Fibroblast of skin of left quadriceps (primary cell): ENCODE measurements around the gene CEP250.
"Not testable (repeated sequence)": the region's sequence is repeated elsewhere in the genome, so short reads cannot be mapped to it uniquely, and the experiment has no call there.

Experiments used
- DNase-seq, 2 experiments: peaks; one replicate each; pipeline ENCODE4 v3.0.0-alpha.2; 2013; ENCODE audit warnings: low read depth in 2 of 2

The CEP250 gene

GRCh38 chr20:35496481-35496880, 41.1 kb downstream of the CEP250 start:
- DNase-seq = no peak

GRCh38 chr20:35497320-35497719, 41.9 kb downstream of the CEP250 start:
- no peak for DNase-seq

- DNase-seq = no peak
Measured at GRCh38 chr20:35497780-35498189, 42.4 kb downstream of the CEP250 start.

DNA sequence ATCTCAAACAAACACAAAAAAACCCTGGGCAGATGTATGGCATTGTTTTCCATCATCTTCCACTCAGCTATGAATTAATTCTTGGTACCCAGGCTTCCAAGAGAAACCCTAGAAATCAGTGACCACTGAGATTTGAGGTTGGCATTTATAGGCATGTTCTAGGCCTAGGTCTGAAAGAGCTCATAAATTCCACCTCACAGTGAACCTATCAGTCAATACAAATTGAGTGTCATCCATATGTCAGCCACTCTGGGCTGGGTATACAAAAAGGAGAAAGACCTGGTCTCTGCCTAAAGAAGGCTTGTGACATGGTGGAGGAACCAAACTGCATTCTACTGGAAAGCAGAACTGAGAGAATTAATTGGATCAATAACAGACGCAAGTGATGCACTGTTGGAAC, 43.9 kb downstream of the CEP250 start:
- DNase-seq = no peak

GRCh38 chr20:35502352-35502751, 47.0 kb downstream of the CEP250 start:
- DNase-seq = no peak

GRCh38 chr20:35503281-35503680, 47.9 kb downstream of the CEP250 start:
- DNase-seq = no peak

DNA sequence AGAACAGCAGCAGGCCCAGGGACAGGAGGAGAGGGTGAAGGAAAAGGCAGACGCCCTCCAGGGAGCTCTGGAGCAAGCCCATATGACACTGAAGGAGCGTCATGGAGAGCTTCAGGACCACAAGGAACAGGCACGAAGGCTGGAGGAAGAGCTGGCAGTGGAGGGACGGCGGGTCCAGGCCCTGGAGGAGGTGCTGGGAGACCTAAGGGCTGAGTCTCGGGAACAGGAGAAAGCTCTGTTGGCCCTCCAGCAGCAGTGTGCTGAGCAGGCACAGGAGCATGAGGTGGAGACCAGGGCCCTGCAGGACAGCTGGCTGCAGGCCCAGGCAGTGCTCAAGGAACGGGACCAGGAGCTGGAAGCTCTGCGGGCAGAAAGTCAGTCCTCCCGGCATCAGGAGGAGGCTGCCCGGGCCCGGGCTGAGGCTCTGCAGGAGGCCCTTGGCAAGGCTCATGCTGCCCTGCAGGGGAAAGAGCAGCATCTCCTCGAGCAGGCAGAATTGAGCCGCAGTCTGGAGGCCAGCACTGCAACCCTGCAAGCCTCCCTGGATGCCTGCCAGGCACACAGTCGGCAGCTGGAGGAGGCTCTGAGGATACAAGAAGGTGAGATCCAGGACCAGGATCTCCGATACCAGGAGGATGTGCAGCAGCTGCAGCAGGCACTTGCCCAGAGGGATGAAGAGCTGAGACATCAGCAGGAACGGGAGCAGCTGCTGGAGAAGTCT, 48.6 kb downstream of the CEP250 start:
- DNase-seq = no peak

DNA sequence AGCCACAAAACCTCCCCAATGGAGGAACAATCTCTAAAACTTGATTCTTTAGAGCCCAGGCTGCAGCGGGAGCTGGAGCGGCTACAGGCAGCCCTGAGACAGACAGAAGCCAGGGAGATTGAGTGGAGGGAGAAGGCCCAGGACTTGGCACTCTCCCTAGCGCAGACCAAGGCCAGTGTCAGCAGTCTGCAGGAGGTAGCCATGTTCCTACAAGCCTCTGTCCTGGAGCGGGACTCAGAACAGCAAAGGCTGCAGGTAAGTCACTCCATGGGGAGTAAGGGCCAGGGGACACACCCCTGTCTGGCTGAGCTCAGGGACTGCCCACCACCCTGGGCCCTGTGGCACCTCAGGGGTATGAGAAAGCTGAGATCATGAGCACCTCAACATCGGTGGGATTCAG, 49.4 kb downstream of the CEP250 start:
- DNase-seq = no peak

GRCh38 chr20:35506179-35506578, 50.8 kb downstream of the CEP250 start:
- no peak for DNase-seq

- no peak for DNase-seq
Measured at GRCh38 chr20:35506872-35507638, 51.7 kb downstream of the CEP250 start.

DNA sequence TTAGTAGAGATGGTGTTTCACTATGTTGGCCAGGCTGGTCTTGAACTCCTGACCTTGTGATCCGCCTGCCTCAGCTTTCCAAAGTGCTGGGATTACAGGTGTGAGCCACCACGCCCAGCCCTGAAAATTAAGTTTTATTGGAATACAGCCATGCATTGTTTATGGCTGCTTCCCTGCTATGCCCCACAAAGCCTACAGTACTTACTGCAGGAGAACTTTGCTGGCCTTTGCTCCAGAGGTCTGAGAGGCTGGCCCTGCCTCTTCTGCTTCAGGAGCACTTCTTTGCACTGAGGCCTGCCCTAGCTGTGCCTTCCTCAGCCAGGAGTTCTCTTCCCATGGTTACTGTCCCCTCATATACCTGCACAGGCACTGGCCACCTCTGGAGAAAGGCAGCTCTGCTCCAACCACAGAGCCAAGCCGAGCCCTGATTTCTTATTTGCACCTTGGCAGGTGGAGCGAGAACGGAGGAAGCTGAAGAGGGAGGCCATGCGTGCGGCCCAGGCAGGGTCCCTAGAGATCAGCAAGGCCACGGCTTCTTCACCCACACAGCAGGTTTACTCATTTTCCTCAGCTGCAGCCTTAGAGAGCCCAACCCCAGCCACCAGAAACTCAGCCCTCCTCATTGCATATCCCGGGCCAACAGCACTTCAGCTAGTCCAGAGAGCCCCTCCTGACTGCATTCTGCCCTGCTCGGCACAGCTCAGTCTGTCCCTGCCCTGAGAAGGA, 53.3 kb downstream of the CEP250 start:
- DNase-seq = no peak

DNA sequence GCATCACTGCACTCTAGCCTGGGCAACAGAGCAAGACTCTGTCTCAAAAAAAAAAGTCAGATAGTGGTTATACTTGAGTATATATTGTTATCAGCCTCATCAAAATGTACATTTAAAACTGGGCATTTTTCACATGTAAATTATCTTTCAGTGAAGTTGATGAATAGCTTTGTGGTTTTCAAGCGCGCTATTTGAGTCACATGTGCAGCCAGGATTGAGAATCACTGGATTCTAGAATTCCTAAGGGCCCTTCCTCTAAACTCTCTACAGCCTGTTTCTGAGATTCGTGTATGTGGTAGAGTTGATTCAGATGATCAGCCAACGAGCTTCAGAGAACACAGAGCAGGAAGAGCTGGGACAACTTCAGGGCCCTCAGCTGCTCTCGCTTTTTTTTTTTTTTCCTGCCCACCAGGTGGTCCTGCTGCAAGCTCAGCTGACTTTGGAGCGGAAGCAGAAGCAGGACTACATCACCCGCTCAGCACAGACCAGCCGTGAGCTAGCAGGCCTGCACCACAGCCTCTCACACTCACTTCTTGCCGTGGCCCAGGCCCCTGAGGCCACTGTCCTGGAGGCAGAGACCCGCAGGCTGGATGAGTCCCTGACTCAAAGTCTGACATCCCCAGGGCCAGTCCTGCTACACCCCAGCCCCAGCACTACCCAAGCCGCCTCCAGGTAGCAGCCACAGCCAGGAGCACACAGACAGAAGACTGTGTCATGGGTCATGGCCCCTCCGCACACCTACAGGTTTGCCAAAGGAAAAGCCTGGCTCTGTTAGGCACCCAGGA, 55.7 kb downstream of the CEP250 start:
- DNase-seq = peak; percentile 9 to 10

GRCh38 chr20:35511814-35512420, 56.5 kb downstream of the CEP250 start:
- peak; percentile 11 to 15 for DNase-seq

GRCh38 chr20:35514371-35514932, 59.1 kb downstream of the CEP250 start:
- DNase-seq = no peak

- no peak for DNase-seq
Measured at GRCh38 chr20:35515341-35515740, 59.9 kb downstream of the CEP250 start.

DNA sequence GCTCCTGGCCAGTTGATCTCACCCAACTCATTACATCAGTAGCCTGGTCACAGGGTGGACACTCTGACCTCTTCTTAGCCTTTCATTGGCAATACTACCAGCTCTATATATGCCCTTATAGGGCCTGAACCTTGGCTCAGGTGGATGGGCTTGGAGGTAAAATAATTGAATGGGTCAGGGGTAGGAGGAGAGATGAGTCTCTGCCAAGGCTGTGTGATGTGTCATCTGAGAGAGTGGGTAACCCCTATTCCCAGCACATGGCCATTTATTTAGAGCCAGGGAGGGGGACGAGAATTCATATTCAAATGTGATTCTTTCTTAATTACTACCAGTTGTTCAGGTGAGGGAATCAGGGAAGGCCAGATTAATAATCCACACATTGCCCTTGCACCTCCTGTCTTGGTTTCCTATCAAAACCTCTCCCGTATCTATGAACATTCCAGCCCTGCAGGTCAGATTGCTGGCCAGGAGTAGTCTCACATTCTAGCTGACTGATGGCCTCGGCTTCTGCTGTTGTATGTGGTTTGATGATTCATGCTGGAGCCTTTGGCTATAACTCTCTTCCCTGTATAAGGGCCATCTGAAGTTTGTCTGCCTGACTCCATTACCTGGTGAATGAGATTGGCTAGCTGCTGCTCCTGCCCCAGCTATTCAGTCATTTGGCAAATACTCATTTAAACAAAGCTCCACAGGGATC, 60.7 kb downstream of the CEP250 start:
- peak; percentile 36 to 45 for DNase-seq

- DNase-seq = no peak
Measured at GRCh38 chr20:35517125-35517524, 61.7 kb downstream of the CEP250 start.

DNA sequence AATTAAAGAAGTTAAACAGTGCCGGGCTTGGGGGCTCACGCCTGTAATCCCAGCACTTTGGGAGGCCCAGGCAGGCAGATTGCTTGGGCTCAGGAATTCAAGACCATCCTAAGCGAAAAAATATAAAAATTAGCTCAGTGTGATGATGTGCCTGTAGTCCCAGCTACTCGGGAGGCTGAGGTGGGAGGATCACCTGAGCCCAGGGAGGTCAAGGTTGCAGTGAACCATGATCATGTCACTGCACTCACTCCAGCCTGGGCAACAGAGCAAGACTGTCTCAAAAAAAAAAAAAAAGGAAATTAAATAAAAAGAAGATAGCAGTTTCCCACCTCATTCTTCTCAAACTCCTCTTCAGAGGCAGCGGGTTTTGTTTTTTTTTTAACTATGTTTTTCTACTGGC, 62.4 kb downstream of the CEP250 start:
- DNase-seq = not testable (repeated sequence)

- DNase-seq = no peak
Measured at GRCh38 chr20:35518955-35519354, 63.6 kb downstream of the CEP250 start.

DNA sequence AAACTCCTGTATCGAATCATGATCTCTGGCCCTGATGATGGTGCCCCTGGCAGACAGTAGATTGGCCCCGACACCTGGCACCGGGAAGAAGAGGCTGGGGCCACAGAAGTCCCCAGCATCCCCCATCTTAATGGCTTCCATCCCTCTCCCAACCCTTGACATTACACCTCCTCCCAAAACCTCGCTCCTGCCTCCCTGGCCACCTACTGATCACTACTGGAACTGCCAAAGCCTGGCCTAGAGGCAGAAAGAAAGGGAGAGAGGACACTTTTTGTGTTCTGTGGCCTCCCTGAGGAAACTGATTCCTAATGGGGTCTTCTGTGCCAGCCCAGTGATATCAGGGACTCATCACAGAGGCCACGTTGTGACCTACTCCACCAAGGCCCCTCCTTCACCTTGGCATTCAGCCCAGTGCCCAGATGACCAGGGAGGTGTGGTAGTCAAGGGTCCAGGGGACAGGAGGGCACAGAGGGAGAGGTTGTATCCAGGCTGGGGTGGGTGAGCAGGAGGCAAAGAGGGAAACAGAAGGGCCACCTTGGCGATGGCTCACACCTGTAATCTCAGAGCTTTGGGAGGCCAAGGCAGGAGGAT, 68.0 kb downstream of the CEP250 start:
- DNase-seq = no peak
